Loucy (cell line): ENCODE measurements around the gene C15orf62.

Source experiments
- H2AFZ ChIP-seq: fragments of 200-600 bp; sonication (generic); 2 replicates; pipeline ENCODE4 v1.6.0; 2016; ENCODE audit warnings: antibody characterized with exemption, mild to moderate bottlenecking, low read length, moderate library complexity
- H3F3A ChIP-seq: fragments of 200-600 bp; 2 replicates; pipeline ENCODE4 v1.6.0; 2016; ENCODE audit warnings: antibody characterized with exemption, low read depth, mild to moderate bottlenecking
- H3K27me3 ChIP-seq: fragments of 200-600 bp; sonication (generic); 2 replicates; pipeline ENCODE4 v1.6.1; 2014; ENCODE audit warnings: low read length, mild to moderate bottlenecking; ENCODE audit not compliant: insufficient read depth, poor library complexity, severe bottlenecking
- H3K36me3 ChIP-seq: fragments of 200-600 bp; sonication (generic); 2 replicates; pipeline ENCODE4 v1.6.1; 2016; ENCODE audit warnings: low read length; ENCODE audit not compliant: insufficient read depth
- H3K4me1 ChIP-seq: fragments of 200-600 bp; sonication (generic); 2 replicates; pipeline ENCODE4 v1.5.1; 2014; ENCODE audit warnings: low read length, mild to moderate bottlenecking; ENCODE audit not compliant: insufficient read depth, poor library complexity, severe bottlenecking
- H3K4me2 ChIP-seq: fragments of 200-600 bp; sonication (generic); 2 replicates; pipeline ENCODE4 v1.6.0; 2014; ENCODE audit warnings: antibody characterized with exemption, low read length, low read depth, mild to moderate bottlenecking; ENCODE audit not compliant: poor library complexity, severe bottlenecking
- H3K4me3 ChIP-seq: fragments of 200-600 bp; sonication (generic); 2 replicates; pipeline ENCODE4 v1.5.1; 2014; ENCODE audit warnings: low read length, mild to moderate bottlenecking, mixed read lengths; ENCODE audit not compliant: poor library complexity, severe bottlenecking
- H3K79me2 ChIP-seq: fragments of 200-600 bp; sonication (generic); 2 replicates; pipeline ENCODE4 v1.6.1; 2014; ENCODE audit warnings: low read length; ENCODE audit not compliant: insufficient read depth
- H3K9ac ChIP-seq: fragments of 200-600 bp; sonication (generic); 2 replicates; pipeline ENCODE4 v1.6.0; 2014; ENCODE audit warnings: mild to moderate bottlenecking, low read depth, low read length, moderate library complexity; ENCODE audit not compliant: poor library complexity, severe bottlenecking
- H3K9me2 ChIP-seq: fragments of 200-600 bp; sonication (generic); replicated peaks from 2 replicates; pipeline ENCODE4 v1.6.1; 2016; ENCODE audit warnings: low read depth, low read length, mixed read lengths
- H3K9me3 ChIP-seq: fragments of 200-600 bp; sonication (generic); 2 replicates; pipeline ENCODE4 v1.6.1; 2014; ENCODE audit warnings: mild to moderate bottlenecking, antibody characterized with exemption, low read length, low read depth; ENCODE audit not compliant: insufficient read depth
- H4K20me1 ChIP-seq: fragments of 200-600 bp; sonication (generic); 2 replicates; pipeline ENCODE4 v1.6.0; 2014; ENCODE audit warnings: antibody characterized with exemption, low read length, mild to moderate bottlenecking; ENCODE audit not compliant: insufficient read depth, poor library complexity, severe bottlenecking
- EZH2phosphoT487 ChIP-seq: fragments of 200-600 bp; IDR thresholded peaks from 2 replicates; pipeline ENCODE4 v1.6.1; 2018; ENCODE audit warnings: antibody characterized with exemption, mild to moderate bottlenecking, moderate library complexity, borderline replicate concordance
- TF ChIP-seq, protein P1 (sequence below): fragments of 200-600 bp; sonication (generic); conservative IDR thresholded peaks from 2 replicates; pipeline ENCODE4 v1.5.1; 2014; ENCODE audit warnings: mild to moderate bottlenecking, antibody characterized with exemption, low read length

C15orf62 gene

GRCh38 chr15:40775740-40776536 is 6.2 kb downstream of the C15orf62 start:
- Histone ChIP-seq H3K36me3 (peaks cover 29% of the 10 kb centered on the region), H3K4me1 (peaks cover 12% of the 10 kb centered on the region), H2AFZ (no peak overlapping the region), H3K27me3 (no peaks in the 10 kb centered on the region), H3K4me3 (no peak overlapping the region), H4K20me1 (no peaks in the 10 kb centered on the region), H3K9ac (no peak overlapping the region), H3F3A (no peaks in the 10 kb centered on the region), H3K4me2 (no peak overlapping the region), H3K9me2 (no peaks in the 10 kb centered on the region), H3K9me3 (no peaks in the 10 kb centered on the region), H3K79me2 (no peaks in the 10 kb centered on the region)
- TF ChIP-seq, protein P1, sequence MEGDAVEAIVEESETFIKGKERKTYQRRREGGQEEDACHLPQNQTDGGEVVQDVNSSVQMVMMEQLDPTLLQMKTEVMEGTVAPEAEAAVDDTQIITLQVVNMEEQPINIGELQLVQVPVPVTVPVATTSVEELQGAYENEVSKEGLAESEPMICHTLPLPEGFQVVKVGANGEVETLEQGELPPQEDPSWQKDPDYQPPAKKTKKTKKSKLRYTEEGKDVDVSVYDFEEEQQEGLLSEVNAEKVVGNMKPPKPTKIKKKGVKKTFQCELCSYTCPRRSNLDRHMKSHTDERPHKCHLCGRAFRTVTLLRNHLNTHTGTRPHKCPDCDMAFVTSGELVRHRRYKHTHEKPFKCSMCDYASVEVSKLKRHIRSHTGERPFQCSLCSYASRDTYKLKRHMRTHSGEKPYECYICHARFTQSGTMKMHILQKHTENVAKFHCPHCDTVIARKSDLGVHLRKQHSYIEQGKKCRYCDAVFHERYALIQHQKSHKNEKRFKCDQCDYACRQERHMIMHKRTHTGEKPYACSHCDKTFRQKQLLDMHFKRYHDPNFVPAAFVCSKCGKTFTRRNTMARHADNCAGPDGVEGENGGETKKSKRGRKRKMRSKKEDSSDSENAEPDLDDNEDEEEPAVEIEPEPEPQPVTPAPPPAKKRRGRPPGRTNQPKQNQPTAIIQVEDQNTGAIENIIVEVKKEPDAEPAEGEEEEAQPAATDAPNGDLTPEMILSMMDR = no peak
- no peak for TF ChIP-seq EZH2phosphoT487

DNA sequence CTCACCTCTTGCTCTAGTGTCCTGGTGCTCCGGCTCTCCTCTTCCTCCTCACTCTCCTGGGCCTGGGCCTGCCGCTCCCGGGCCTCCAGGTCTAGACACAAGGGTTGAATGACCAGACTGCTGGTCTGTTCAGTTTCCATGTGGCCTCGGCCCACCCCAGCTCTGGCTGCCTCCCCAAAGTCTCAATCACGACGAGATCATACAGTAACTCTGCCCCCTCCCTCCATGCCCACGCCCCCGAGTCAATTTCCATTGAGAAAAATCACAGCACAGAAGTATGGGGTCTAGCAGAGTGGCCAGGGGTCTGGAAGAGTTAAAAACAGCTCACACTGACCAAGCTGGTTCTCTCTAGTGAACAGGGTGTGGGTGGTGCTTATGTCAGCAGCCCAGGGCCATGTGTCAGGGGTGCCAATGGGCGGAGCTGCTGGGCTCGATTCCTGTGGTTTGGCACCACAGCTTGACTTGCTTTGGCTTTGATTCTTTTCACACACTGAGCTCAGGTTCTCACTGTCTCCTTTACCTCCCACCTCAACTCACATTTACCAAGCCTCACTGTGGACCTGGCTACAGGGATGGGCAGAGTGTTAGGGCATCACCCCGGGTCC is 6.9 kb downstream of the C15orf62 start:
- H3K9ac ChIP-seq = no peak overlapping the region
- no peaks in the 10 kb centered on the region for H3K9me3 ChIP-seq
- no peak for TF ChIP-seq EZH2phosphoT487
- TF ChIP-seq, protein P1 = no peak
- H4K20me1 ChIP-seq = no peaks in the 10 kb centered on the region
- H3K4me1 ChIP-seq = peaks cover 7% of the 10 kb centered on the region
- H3K27me3 ChIP-seq = no peaks in the 10 kb centered on the region
- no peaks in the 10 kb centered on the region for H3F3A ChIP-seq
- no peak overlapping the region for H3K4me2 ChIP-seq
- no peaks in the 10 kb centered on the region for H3K79me2 ChIP-seq
- peaks cover 29% of the 10 kb centered on the region; the same call in 1 of the 2 replicates for H3K36me3 ChIP-seq
- no peaks in the 10 kb centered on the region for H3K9me2 ChIP-seq
- no peak overlapping the region for H3K4me3 ChIP-seq
- H2AFZ ChIP-seq = no peak overlapping the region

DNA sequence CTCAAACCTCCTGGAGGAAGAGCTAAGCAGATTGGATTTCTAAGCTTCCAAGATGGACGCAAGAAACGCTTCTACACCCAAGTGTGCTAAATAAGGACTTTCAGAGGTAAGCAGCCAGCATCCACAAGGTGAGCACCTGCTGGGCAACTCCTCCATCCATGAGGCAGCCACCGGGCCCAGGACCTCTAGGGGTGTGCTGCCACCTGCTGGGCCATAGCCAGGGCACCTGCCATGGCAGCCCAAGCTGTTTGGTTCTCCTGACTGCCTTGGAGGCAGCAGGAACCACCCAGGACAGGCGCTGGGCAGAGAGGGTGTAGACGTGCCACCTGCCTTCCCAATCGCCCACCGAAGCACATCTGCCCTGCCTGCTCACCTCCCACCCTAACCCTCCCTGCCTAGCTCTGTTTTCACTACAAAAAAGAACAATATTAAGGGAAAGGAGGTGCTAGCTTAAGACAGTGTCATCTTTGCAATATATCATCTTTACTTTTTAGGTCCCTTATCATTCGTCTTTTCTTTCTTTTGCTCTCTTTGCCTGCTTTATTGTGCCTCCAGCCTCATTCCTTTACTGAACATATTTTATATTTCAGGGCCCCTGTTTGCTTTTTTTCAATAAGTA is 12.9 kb downstream of the C15orf62 start:
- H3K4me1 ChIP-seq = peaks cover 12% of the 10 kb centered on the region
- H2AFZ ChIP-seq = no peak overlapping the region
- TF ChIP-seq, protein P1 = peak; percentile 92
- no peak for TF ChIP-seq EZH2phosphoT487
- no peak overlapping the region for H3K9ac ChIP-seq
- H3K36me3 ChIP-seq = peaks cover 13% of the 10 kb centered on the region; the same call in 1 of the 2 replicates
- H4K20me1 ChIP-seq = peaks cover 6% of the 10 kb centered on the region
- no peaks in the 10 kb centered on the region for H3K9me2 ChIP-seq
- no peaks in the 10 kb centered on the region for H3F3A ChIP-seq
- H3K79me2 ChIP-seq = no peaks in the 10 kb centered on the region
- H3K27me3 ChIP-seq = no peaks in the 10 kb centered on the region
- no peaks in the 10 kb centered on the region for H3K9me3 ChIP-seq
- no peak overlapping the region for H3K4me3 ChIP-seq
- no peak overlapping the region for H3K4me2 ChIP-seq
